NT2/D1 (cell line): Measurements from ENCODE around the gene SLC12A1.

Experiments used
- SUZ12 ChIP-seq: IDR thresholded peaks from 2 replicates; pipeline ENCODE4 v1.6.1; 2011; ENCODE audit not compliant: insufficient read length, insufficient read depth; ENCODE audit errors: extremely low read depth
- YY1 ChIP-seq: IDR thresholded peaks from 2 replicates; pipeline ENCODE4 v1.6.1; 2011; ENCODE audit not compliant: insufficient read length, insufficient read depth
- ZNF274 ChIP-seq: IDR thresholded peaks from 2 replicates; pipeline ENCODE4 v1.6.1; 2011; ENCODE audit warnings: mild to moderate bottlenecking, low read depth, low read length

- no peak for TF ChIP-seq YY1
- TF ChIP-seq ZNF274: no peak
- TF ChIP-seq SUZ12: no peak
Measured at GRCh38 chr15:48352474-48353072, 146.5 kb downstream of the SLC12A1 start.
